Measurements from ENCODE around the gene BEST1. TPM values are rescaled to one million over a fixed set of nuclear protein-coding genes. Genes with fewer than 3 reads are reported as not detected.

BEST1 gene
- total RNA-seq, 1 experiment from 2014 or later = 0.13 TPM

DNA sequence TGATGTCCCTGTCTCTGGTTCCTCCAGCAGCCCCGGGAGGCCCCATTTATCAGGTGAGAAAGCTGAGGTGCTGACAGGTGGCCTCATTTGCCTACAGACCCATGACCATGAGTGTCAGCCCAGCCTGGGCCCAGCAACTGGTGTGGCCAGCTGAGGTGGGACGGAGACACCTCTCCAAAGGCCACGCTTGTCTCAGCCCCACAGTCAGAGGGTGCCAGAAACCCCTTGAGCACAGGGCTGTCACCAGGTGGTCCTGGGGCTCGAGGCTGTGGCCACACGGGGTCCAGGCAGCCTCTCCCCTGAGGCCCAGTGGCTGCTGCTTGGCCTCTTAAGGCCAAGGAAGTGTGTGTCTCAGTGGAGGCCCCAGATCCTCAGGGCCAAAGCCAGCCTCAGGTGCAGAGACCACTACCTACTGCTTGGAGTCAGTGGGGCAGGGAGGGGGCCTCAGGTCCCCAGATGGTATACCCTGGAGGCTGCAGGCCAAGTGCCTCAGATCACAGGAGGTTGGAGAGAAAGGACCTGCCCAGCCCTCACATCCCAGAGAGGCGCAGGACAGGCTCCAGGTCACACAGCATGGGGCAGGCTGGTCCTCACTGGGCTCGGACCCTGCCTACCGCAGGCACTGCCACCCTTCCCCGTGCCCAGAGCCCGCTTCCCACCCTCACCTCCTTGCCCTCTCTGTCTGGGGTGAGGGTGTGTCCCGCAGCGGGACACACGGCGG, 44.2 kb upstream of the BEST1 start:
- no peak overlapping the region for H3K27ac ChIP-seq (ENCODE audit: low read length)
- no peaks in the 10 kb centered on the region for H3K36me3 ChIP-seq (ENCODE audit: control insufficient read depth, insufficient read depth, low read length)
- in situ Hi-C loops (cut with HindIII; ENCODE audit: low pct_unique_long_range_greater_than_20kb, low sequenced_read_pairs) (no loop called here), intact Hi-C loops (cut with micrococcal nuclease; ENCODE audit: unreplicated experiment) (no loop called here)
- H3K4me3 ChIP-seq (ENCODE audit: low read depth in 2 of 2, low read length in 2 of 2) = no peak overlapping the region
- BruUV-seq (replicated peaks) = no TSS peak
- ChIA-PET CTCF (no interaction called here), POLR2A (no interaction called here)
- ATAC-seq = no peak
- TF ChIP-seq, protein P1, sequence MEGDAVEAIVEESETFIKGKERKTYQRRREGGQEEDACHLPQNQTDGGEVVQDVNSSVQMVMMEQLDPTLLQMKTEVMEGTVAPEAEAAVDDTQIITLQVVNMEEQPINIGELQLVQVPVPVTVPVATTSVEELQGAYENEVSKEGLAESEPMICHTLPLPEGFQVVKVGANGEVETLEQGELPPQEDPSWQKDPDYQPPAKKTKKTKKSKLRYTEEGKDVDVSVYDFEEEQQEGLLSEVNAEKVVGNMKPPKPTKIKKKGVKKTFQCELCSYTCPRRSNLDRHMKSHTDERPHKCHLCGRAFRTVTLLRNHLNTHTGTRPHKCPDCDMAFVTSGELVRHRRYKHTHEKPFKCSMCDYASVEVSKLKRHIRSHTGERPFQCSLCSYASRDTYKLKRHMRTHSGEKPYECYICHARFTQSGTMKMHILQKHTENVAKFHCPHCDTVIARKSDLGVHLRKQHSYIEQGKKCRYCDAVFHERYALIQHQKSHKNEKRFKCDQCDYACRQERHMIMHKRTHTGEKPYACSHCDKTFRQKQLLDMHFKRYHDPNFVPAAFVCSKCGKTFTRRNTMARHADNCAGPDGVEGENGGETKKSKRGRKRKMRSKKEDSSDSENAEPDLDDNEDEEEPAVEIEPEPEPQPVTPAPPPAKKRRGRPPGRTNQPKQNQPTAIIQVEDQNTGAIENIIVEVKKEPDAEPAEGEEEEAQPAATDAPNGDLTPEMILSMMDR (IDR thresholded peaks at IDR 0.05) = no peak
- TF ChIP-seq REST (IDR thresholded peaks at IDR 0.05; ENCODE audit: insufficient read depth in 1 of 2, low read depth in 2 of 2, low read length in 1 of 2) (no peak), SIN3A (IDR thresholded peaks at IDR 0.05; ENCODE audit: borderline replicate concordance, insufficient read depth, low read depth, low read length) (no peak), TCF7L2 (IDR thresholded peaks at IDR 0.05; ENCODE audit: low read depth, low read length) (no peak), POLR2AphosphoS5 (IDR thresholded peaks at IDR 0.05; ENCODE audit: low read depth, low read length) (no peak)
- no peaks in the 10 kb centered on the region for H3K9me3 ChIP-seq (ENCODE audit: control insufficient read depth, insufficient read depth, low read depth, low read length)
- no peaks in the 10 kb centered on the region for H3K27me3 ChIP-seq (ENCODE audit: control insufficient read depth, insufficient read depth, low read length)
- DNase-seq (ENCODE audit: low read depth, low spot score) = no peak
- H3K4me1 ChIP-seq (ENCODE audit: control insufficient read depth, insufficient read depth, low read length) = no peaks in the 10 kb centered on the region

DNA sequence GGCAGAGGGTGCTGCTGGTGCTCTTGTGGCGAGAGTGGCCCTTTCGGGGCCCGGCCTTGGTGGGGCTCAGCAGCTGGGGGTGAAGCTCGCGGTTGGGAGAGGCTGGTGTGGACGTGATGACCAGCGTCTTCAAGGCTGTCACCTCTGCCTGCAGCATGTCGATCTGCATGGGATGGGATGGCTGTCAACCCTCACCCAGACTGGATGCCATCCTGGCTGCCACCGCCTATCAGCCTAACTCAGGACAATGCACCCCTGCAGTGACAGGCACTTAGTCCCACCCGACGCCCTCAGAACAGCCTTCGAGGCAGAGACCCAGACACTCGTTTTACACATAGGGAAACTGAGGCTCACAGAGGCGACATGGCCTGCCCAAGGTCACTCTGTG, 43.6 kb upstream of the BEST1 start:
- intact Hi-C loops (cut with micrococcal nuclease; ENCODE audit: unreplicated experiment) (no loop called here), in situ Hi-C loops (cut with HindIII; ENCODE audit: low pct_unique_long_range_greater_than_20kb, low sequenced_read_pairs) (no loop called here)
- ChIA-PET CTCF (no interaction called here), POLR2A (no interaction called here)
- Histone ChIP-seq H3K4me1 (ENCODE audit: control insufficient read depth, insufficient read depth, low read length) (no peaks in the 10 kb centered on the region), H3K4me3 (ENCODE audit: low read depth in 2 of 2, low read length in 2 of 2) (no peak overlapping the region), H3K36me3 (ENCODE audit: control insufficient read depth, insufficient read depth, low read length) (no peaks in the 10 kb centered on the region), H3K9me3 (ENCODE audit: control insufficient read depth, insufficient read depth, low read depth, low read length) (no peaks in the 10 kb centered on the region), H3K27ac (ENCODE audit: low read length) (no peak overlapping the region), H3K27me3 (ENCODE audit: control insufficient read depth, insufficient read depth, low read length) (no peaks in the 10 kb centered on the region)
- no TSS peak for BruUV-seq (replicated peaks)
- TF ChIP-seq POLR2AphosphoS5 (IDR thresholded peaks at IDR 0.05; ENCODE audit: low read depth, low read length) (no peak), TCF7L2 (IDR thresholded peaks at IDR 0.05; ENCODE audit: low read depth, low read length) (no peak), SIN3A (IDR thresholded peaks at IDR 0.05; ENCODE audit: borderline replicate concordance, insufficient read depth, low read depth, low read length) (no peak), REST (IDR thresholded peaks at IDR 0.05; ENCODE audit: insufficient read depth in 1 of 2, low read depth in 2 of 2, low read length in 1 of 2) (no peak)
- TF ChIP-seq, protein P1 (IDR thresholded peaks at IDR 0.05) = no peak
- ATAC-seq = no peak
- DNase-seq (ENCODE audit: low read depth, low spot score) = no peak
